Tibial artery (tissue), 4 donors: ENCODE data around the gene AHRR.
"Not testable (repeated sequence)": the region's sequence is repeated elsewhere in the genome, so short reads cannot be mapped to it uniquely, and the experiment has no call there.

Experiments used
- DNase-seq, 2 donors: peaks; one replicate each; pipeline ENCODE4 v3.0.0-alpha.2; 2019
- H3K27ac ChIP-seq, 2 donors: fragments of 200-600 bp; sonication (generic) in 1 of 2; 1 replicate in 1 of 2; 2 replicates in 1 of 2; pipeline ENCODE4 v1.5.1; 2018 to 2019; ENCODE audit warnings: mild to moderate bottlenecking in 1 of 2
- H3K27me3 ChIP-seq, 2 donors: fragments of 200-600 bp; sonication (generic) in 1 of 2; one replicate each; pipeline versions ENCODE4 v1.5.1 to v1.6.0; 2016 to 2019
- H3K36me3 ChIP-seq, 3 donors: fragments of 200-600 bp; sonication (generic) in 2 of 3; one replicate each; pipeline ENCODE4 v1.5.1; 2016 to 2019; ENCODE audit warnings: mild to moderate bottlenecking in 2 of 3
- H3K4me1 ChIP-seq, 4 donors: fragments of 200-600 bp; sonication (generic) in 2 of 4; 1 replicate in 3 of 4; 2 replicates in 1 of 4; pipeline ENCODE4 v1.5.1; 2016 to 2019
- H3K4me3 ChIP-seq, 2 donors: fragments of 200-600 bp; sonication (generic) in 1 of 2; 1 replicate in 1 of 2; 2 replicates in 1 of 2; pipeline ENCODE4 v1.5.1; 2018 to 2019; ENCODE audit warnings: mild to moderate bottlenecking in 2 of 2
- H3K9me3 ChIP-seq, 3 donors: fragments of 200-600 bp; sonication (generic) in 1 of 3; one replicate each; pipeline ENCODE4 v1.5.1; 2016 to 2019
- CTCF ChIP-seq, 2 experiments: fragments of 200-600 bp in 1 of 2; fragments of 450-650 bp in 1 of 2; IDR thresholded peaks; one replicate each; pipeline ENCODE4 v1.5.1; 2017 to 2019; ENCODE audit warnings: antibody characterized with exemption in 2 of 2, mild to moderate bottlenecking in 1 of 2, moderate library complexity in 1 of 2
- intact Hi-C: fragments of 100-400 bp; cut with DNase I; formaldehyde crosslinking; loops from one replicate; pipeline ENCODE4 v1.15.0; 2023; ENCODE audit warnings: low total_unique reads

Gene AHRR

DNA sequence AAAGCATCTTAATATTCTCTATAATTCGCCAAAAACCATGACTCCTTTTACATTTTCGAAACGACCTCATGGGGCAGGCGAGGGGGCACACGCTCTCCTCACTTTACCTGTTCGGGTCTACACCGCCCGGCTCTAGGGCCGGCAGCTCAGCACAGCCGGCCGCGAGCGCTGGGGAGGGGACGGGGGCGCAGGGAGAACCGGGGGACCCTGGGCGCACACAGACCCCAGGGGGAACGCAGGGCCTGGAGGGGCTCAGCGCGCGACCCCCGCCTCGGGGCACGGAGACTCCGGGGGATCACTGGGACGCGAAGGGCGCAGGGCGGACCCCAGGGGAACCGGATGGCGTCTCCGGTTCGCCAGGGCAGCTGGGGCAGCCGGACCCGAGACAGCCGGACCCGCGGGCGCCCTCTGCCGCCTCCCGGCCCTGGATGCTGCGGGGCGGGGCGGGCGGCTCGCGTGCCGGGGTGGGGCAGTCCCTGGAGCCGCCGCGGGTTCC is at the start of gene AHRR:
Gene AHRR (plus strand): TSS at position 485 of the 496 bp plus-strand sequence. CDS start 22,189 bp downstream, outside the sequence.
- peak within 1 kb of the TSS; percentile 40 to 50 for H3K4me3 ChIP-seq
- H3K27me3 ChIP-seq, result peaks cover 0 to 56% of the 10 kb centered on the region in 2 donors
- TF ChIP-seq CTCF (IDR thresholded peaks at IDR 0.05), result peak in 1 of 2 experiments; percentile 25
- H3K27ac ChIP-seq, result no peak within 1 kb of the TSS
- intact Hi-C loops, result no loop called here
- no peak for DNase-seq
- no peaks in the 10 kb centered on the region for H3K9me3 ChIP-seq
- peaks cover 6 to 12% (median 6%) of the 10 kb centered on the region in 3 donors for H3K36me3 ChIP-seq
- peaks cover 0 to 24% (median 22%) of the 10 kb centered on the region in 4 donors for H3K4me1 ChIP-seq

DNA sequence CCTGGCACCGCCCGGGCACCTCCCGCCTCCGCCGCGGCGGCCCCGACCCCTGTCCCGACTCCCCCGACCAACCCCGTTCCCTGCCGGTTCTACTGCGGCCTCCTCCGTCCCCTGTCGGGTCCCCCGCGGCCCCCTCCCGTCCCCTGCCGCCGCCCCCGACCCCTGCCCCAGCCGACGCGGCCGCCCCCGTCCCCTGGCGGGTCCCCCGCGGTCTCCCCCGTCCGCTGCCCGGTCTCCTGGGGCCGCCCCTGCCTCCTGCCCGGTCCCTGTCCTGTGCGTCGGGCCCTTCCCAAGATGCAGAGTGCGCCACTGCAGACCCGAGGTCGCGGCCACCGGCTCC is 49.7 kb upstream of the AHRR start:
- not testable (repeated sequence) for H3K9me3 ChIP-seq, DNase-seq, H3K27me3 ChIP-seq
- intact Hi-C loops, result loop anchor here (5.0 kb wide), 1 partner anchor 54 kb away; the partner anchor contains the start of genes CCDC127 and SDHA
- peaks cover 0 to 31% (median 16%) of the 10 kb centered on the region in 4 donors for H3K4me1 ChIP-seq
- H3K4me3 ChIP-seq, result peak overlapping the region; percentile 96 to 99
- H3K27ac ChIP-seq, result peak overlapping the region; percentile 88 to 90
- peaks cover 6 to 19% (median 18%) of the 10 kb centered on the region in 3 donors for H3K36me3 ChIP-seq

DNA sequence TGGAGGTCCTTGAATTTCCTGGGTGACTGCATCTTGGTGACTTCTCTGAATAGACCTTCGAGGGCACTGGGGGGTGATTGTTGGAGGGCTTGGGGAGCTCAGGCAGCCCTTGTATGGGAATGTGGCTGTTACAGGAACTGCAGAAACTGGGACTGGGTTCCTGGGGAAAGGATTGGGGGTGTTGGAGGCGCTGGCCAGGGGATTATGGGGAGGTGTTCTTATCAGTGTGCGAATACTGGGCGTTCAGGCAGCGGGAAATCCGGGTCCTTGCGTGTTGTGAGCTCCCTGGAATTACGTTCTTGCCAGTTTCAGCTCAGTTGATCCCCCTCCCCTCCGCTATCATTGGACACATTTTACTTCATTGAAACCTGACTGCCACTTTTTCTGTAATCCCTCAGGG is 48.4 kb upstream of the AHRR start:
- H3K9me3 ChIP-seq, H3K4me3 ChIP-seq, H3K27ac ChIP-seq, DNase-seq, H3K27me3 ChIP-seq: not testable (repeated sequence)
- H3K36me3 ChIP-seq, result peaks cover 6 to 19% (median 18%) of the 10 kb centered on the region in 3 donors
- intact Hi-C loops, result loop anchor here (5.0 kb wide), 1 partner anchor 56 kb away; the partner anchor contains the start of genes CCDC127 and SDHA
- peaks cover 0 to 31% (median 16%) of the 10 kb centered on the region in 4 donors for H3K4me1 ChIP-seq

DNA sequence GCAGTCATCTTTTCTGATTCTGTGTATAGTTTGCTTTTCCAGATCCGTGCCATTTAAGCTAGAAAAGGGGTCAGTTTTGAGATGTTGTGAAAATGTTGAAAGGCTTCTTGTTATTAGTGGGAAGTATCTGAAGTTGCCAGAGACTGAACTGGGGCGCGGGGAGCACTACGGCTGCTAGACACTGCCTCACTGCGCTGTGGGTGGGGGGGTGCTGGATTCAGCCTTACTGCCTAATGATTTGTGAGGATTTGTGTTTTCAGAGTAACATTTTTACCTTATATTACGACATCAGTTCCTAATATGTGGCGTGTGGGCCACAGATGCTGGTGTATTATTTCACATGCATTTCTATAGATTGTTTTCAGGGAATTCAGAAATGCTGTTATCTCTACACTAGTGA is 48.0 kb upstream of the AHRR start:
- intact Hi-C loops, result loop anchor here (5.0 kb wide), 1 partner anchor 56 kb away; the partner anchor contains the start of genes CCDC127 and SDHA

DNA sequence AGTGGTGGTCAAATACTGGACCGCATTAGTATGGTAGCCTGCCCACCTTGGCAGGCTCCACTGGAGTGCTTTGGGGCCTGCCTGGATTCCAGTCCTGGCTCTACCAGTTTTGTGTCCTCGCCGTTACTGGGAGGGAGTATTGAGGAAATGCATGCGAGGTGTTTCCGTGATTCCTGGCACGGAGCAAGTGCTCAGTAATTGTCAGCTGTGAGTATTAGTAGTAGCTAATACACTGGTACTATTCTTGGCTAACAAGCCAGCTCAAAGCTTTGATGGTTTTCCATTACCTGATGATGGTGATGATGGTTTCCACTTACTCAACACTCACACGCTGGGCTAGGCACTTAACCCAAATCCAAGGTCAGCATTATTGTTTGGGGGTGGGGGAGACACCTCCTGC is 47.2 kb upstream of the AHRR start:
- peaks cover 0 to 31% (median 16%) of the 10 kb centered on the region in 4 donors for H3K4me1 ChIP-seq
- H3K27ac ChIP-seq, H3K9me3 ChIP-seq, H3K4me3 ChIP-seq, H3K27me3 ChIP-seq, DNase-seq: not testable (repeated sequence)
- H3K36me3 ChIP-seq, result peaks cover 6 to 19% (median 18%) of the 10 kb centered on the region in 3 donors
- intact Hi-C loops, result loop anchor here (5.0 kb wide), 1 partner anchor 57 kb away; the partner anchor contains the start of genes CCDC127 and SDHA

More for the DNA sequence above, 48.0 kb upstream of the AHRR start:
- H3K9me3 ChIP-seq, H3K27me3 ChIP-seq, H3K27ac ChIP-seq, DNase-seq, H3K4me3 ChIP-seq: not testable (repeated sequence)
- peaks cover 6 to 19% (median 18%) of the 10 kb centered on the region in 3 donors for H3K36me3 ChIP-seq
- H3K4me1 ChIP-seq, result peaks cover 0 to 31% (median 16%) of the 10 kb centered on the region in 4 donors

DNA sequence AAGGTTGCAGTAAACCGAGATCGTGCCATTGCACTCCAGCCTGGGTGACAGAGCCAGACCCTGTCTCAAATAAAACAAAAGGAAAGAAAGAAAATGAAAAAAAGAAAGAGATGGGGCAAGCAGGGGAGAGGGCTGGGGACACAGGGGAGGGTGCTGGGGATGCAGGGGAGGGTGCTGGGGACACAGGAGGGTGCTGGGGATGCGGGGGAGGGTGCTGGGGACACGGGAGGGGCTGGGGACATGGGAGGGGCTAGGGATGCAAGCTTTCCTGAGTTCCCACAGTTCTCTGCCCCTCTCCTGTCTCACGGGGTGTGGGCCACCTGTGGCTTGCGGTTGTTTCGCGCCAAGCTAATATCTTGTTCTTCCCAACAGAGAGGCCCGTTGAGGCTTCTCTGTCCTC is 42.9 kb upstream of the AHRR start:
- no peaks in the 10 kb centered on the region for H3K9me3 ChIP-seq
- intact Hi-C loops, result no loop called here
- DNase-seq, result no peak
- H3K36me3 ChIP-seq, result peaks cover 6 to 18% (median 15%) of the 10 kb centered on the region in 3 donors
- H3K4me1 ChIP-seq, result peaks cover 0 to 12% (median 5%) of the 10 kb centered on the region in 4 donors
- TF ChIP-seq CTCF (IDR thresholded peaks at IDR 0.05), result no peak
- H3K27me3 ChIP-seq, result no peaks in the 10 kb centered on the region
- H3K27ac ChIP-seq, result no peak overlapping the region
- no peak overlapping the region for H3K4me3 ChIP-seq

DNA sequence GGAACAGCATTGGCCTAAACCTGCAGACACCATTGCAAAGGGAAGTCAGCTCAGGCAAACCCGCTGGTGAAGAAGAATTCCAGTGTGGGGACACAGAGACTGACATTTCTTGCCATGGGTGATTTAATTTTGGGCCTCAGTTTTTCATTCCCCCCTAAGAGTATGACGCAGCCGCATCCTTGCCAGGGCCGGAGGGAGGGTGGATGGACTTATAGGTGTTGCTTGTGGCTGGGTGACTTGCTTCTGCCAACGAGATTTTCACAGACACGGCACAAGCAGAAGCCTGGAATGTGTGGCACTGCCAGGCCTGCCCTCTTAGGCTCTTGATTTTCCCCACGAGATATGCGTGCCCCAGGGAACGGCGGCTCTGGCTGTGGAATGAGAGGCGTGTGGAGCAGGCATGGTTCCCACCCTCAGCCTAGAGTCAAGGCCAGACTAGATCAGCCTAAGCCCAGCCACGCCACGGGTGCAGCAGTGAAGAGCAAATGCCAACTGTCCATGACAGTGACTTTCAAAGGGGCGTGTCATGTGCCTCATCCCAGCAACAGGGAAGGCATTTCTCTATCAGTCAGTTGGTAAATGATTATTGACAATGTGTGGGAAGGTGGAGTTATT is 42.4 kb upstream of the AHRR start:
- intact Hi-C loops, H3K27me3 ChIP-seq, H3K4me1 ChIP-seq, H3K4me3 ChIP-seq, H3K9me3 ChIP-seq, H3K27ac ChIP-seq, DNase-seq: not testable (repeated sequence)
- H3K36me3 ChIP-seq, result peaks cover 2 to 19% (median 12%) of the 10 kb centered on the region in 3 donors

GRCh38 chr5:285991-286557 is 35.4 kb upstream of the AHRR start:
- intact Hi-C loops, result no loop called here
- Histone ChIP-seq H3K9me3 (no peaks in the 10 kb centered on the region), H3K36me3 (peaks cover 0 to 33% (median 21%) of the 10 kb centered on the region in 3 donors), H3K27ac (no peak overlapping the region), H3K4me3 (no peak overlapping the region), H3K27me3 (no peaks in the 10 kb centered on the region), H3K4me1 (peaks cover 0 to 8% (median 0%) of the 10 kb centered on the region in 4 donors)
- no peak for DNase-seq
- TF ChIP-seq CTCF (IDR thresholded peaks at IDR 0.05), result no peak

GRCh38 chr5:290200-290599 is 31.3 kb upstream of the AHRR start:
- DNase-seq, H3K4me1 ChIP-seq, H3K4me3 ChIP-seq, H3K9me3 ChIP-seq, intact Hi-C loops, H3K27me3 ChIP-seq, H3K27ac ChIP-seq: not testable (repeated sequence)
- H3K36me3 ChIP-seq, result peaks cover 0 to 24% (median 19%) of the 10 kb centered on the region in 3 donors

GRCh38 chr5:291345-291744 is 30.2 kb upstream of the AHRR start:
- H3K27me3 ChIP-seq, DNase-seq, H3K4me1 ChIP-seq, intact Hi-C loops, H3K9me3 ChIP-seq, H3K27ac ChIP-seq, H3K4me3 ChIP-seq: not testable (repeated sequence)
- H3K36me3 ChIP-seq, result peaks cover 0 to 14% (median 7%) of the 10 kb centered on the region in 3 donors

GRCh38 chr5:294788-295187 is 26.7 kb upstream of the AHRR start:
- H3K27ac ChIP-seq, H3K4me1 ChIP-seq, H3K4me3 ChIP-seq, H3K36me3 ChIP-seq, H3K27me3 ChIP-seq, H3K9me3 ChIP-seq, DNase-seq, intact Hi-C loops: not testable (repeated sequence)
